ENCODE measurements around the gene PARD3. TPM values are rescaled to one million over a fixed set of nuclear protein-coding genes. Genes with fewer than 3 reads are reported as not detected.

The PARD3 gene
- total RNA-seq, 1 donor from 2014 or later = 0.11 TPM

DNA sequence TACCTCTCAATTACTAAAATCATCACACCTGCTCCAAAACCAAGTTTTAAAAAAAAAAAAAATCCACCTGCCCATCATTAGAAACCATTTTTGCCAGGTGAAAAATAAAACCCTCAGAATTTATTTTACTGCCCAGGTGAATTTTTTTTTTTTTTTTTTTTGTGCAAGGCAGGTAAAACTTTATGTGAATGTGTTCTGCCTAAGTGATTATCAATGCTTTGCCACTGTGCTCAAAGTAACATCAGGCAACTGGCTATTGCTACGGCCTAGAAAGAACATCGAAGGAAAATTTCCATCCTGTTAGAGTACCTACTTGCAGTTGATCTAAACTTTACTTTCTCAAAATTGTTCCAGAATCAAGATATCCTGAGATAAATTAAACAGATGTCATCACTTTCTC, 512.1 kb downstream of the PARD3 start:
- no peaks in the 10 kb centered on the region for H3K36me3 Mint-ChIP-seq (ENCODE audit: low read depth)
- H3K27me3 Mint-ChIP-seq = no peaks in the 10 kb centered on the region
- POLR2A ChIA-PET = interaction anchor here (0.6 kb wide), 1 partner anchor 255 kb away, joined by 3 read pairs; no protein-coding TSS in a partner anchor
- CTCF ChIA-PET = interaction anchor here (0.6 kb wide), 1 partner anchor 75 kb away, joined by 3 read pairs; no protein-coding TSS in a partner anchor
- DNase-seq = no peak
- H3K27ac Mint-ChIP-seq = no peak overlapping the region
- no peaks in the 10 kb centered on the region for H3K9me3 Mint-ChIP-seq
- intact Hi-C loops (cut with micrococcal nuclease) = no loop called here
- H3K4me1 Mint-ChIP-seq = no peaks in the 10 kb centered on the region
- no peak for ATAC-seq (ENCODE audit: low read depth)
- TF ChIP-seq, protein P1, sequence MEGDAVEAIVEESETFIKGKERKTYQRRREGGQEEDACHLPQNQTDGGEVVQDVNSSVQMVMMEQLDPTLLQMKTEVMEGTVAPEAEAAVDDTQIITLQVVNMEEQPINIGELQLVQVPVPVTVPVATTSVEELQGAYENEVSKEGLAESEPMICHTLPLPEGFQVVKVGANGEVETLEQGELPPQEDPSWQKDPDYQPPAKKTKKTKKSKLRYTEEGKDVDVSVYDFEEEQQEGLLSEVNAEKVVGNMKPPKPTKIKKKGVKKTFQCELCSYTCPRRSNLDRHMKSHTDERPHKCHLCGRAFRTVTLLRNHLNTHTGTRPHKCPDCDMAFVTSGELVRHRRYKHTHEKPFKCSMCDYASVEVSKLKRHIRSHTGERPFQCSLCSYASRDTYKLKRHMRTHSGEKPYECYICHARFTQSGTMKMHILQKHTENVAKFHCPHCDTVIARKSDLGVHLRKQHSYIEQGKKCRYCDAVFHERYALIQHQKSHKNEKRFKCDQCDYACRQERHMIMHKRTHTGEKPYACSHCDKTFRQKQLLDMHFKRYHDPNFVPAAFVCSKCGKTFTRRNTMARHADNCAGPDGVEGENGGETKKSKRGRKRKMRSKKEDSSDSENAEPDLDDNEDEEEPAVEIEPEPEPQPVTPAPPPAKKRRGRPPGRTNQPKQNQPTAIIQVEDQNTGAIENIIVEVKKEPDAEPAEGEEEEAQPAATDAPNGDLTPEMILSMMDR (IDR thresholded peaks at IDR 0.05) = no peak
- no peak overlapping the region for H3K4me3 Mint-ChIP-seq

DNA sequence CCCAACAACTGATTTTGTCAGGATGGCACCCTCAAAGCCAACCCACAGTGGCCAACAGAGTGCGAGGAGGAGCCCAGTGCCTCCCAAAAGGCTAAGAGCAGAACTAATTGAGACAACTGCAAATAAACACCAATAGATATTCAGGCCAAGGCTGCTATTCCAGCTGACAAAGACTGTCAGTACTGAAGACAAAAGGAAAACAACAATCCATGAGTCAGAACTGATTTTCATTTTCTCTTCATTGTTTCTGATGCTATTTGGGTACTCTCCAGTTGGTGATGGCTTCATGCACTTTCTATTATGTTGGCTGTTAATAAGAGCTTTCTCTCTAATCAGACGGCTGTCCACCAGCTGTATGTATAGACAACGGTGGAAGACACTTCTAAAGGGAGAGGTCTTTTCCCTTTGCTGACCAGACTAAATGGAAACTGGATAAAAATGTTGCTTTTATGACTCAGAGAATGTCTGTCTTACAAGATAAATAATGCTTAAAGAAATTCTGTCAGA, 515.9 kb downstream of the PARD3 start:
- no peak for DNase-seq
- intact Hi-C loops (cut with micrococcal nuclease) = no loop called here
- H3K4me3 Mint-ChIP-seq = no peak overlapping the region
- ChIA-PET POLR2A (no interaction called here), CTCF (no interaction called here)
- no peak for ATAC-seq (ENCODE audit: low read depth)
- no peaks in the 10 kb centered on the region for H3K27me3 Mint-ChIP-seq
- no peak overlapping the region for H3K27ac Mint-ChIP-seq
- TF ChIP-seq, protein P1 (IDR thresholded peaks at IDR 0.05) = no peak
- no peaks in the 10 kb centered on the region for H3K36me3 Mint-ChIP-seq (ENCODE audit: low read depth)
- H3K9me3 Mint-ChIP-seq = no peaks in the 10 kb centered on the region
- H3K4me1 Mint-ChIP-seq = no peaks in the 10 kb centered on the region

DNA sequence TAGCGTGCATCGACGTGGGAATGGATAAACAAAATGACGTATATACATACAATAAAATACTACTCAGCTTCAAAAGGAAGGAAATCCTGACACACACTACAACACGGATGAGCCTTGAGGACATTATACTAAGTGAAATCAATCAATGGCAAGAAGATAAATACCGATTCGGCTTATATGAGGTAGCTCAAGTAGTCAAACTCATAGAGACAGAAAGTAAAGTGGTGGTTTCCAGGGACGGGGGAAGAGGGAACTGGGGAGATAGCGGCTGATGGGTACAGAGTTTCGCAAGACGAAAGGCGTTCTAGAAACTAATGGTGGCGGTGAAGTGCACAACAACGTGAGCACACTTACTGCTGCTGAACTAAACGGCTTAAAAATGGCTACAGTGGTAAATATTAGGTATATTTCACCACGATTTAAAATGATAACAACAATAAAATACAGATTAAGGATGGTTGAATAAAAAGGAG, 516.7 kb downstream of the PARD3 start:
- H3K4me1 Mint-ChIP-seq = no peaks in the 10 kb centered on the region
- H3K36me3 Mint-ChIP-seq (ENCODE audit: low read depth) = no peaks in the 10 kb centered on the region
- no peak for ATAC-seq (ENCODE audit: low read depth)
- no peak overlapping the region for H3K4me3 Mint-ChIP-seq
- no peaks in the 10 kb centered on the region for H3K9me3 Mint-ChIP-seq
- no peak overlapping the region for H3K27ac Mint-ChIP-seq
- no peak for DNase-seq
- intact Hi-C loops (cut with micrococcal nuclease) = no loop called here
- H3K27me3 Mint-ChIP-seq = no peaks in the 10 kb centered on the region
- ChIA-PET POLR2A (no interaction called here), CTCF (no interaction called here)
- TF ChIP-seq, protein P1 (IDR thresholded peaks at IDR 0.05) = no peak

DNA sequence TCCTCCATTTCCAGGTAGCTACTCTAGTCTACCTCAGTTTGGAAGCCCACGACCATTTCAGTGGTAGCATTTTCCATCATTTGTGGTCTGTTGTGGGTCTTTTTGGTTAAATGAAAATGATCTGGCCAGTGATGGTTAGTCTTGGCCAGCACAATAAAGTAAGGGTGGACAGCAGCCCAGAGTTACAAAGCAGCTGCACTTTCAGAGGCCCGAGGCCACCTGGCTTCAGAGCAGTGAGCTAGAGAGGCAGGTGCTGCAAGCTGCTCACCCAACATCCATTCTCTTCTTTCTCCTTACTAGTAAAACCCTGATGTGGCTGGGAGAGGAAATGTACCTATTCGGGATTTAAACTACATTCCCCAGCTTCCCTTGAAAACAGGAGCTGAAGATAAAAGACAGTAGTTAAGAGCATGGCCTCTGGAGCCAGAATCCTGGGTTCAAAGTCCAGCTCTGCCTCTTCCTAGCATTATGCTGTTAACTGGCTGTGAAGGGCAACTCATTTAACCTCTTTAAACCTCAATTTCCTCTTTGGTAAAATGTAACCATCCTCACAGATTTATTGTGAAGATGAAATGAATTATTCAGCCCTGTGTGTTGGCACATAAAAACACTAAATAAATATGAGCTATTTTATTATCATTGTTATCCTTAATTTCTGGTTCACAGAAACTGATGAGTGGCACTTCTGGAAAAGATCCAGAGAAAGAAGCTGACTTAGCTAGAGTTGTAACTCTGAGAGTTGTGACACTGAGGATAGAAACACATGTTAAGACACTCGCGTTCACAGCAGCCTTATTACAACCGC, 517.4 kb downstream of the PARD3 start:
- H3K9me3 Mint-ChIP-seq = no peaks in the 10 kb centered on the region
- H3K36me3 Mint-ChIP-seq (ENCODE audit: low read depth) = no peaks in the 10 kb centered on the region
- ATAC-seq (ENCODE audit: low read depth) (no peak), DNase-seq (no peak)
- intact Hi-C loops (cut with micrococcal nuclease) = no loop called here
- no peak overlapping the region for H3K27ac Mint-ChIP-seq
- no peaks in the 10 kb centered on the region for H3K4me1 Mint-ChIP-seq
- ChIA-PET POLR2A (no interaction called here), CTCF (no interaction called here)
- no peaks in the 10 kb centered on the region for H3K27me3 Mint-ChIP-seq
- no peak overlapping the region for H3K4me3 Mint-ChIP-seq
- TF ChIP-seq, protein P1 (IDR thresholded peaks at IDR 0.05) = no peak

DNA sequence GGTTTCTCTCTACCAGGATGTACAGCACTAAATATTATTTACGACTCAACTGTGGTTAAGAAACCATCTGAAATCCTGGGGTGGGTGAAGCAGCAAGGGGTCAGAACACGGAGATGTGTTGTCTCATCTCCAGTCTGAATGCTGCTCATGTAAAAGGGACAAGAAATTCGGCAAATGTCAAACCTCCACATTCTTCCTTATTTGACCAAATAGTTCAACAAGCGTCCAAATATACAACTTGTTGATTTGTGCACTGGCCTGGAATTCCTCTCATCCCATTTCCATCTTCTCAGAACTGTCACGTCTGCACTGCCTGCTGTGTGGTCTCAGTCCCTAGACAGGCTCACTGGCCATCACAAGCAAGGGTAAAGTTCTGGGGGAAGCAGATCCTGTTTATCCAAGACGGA, 520.0 kb downstream of the PARD3 start:
- ATAC-seq (ENCODE audit: low read depth) (no peak), DNase-seq (no peak)
- TF ChIP-seq, protein P1 (IDR thresholded peaks at IDR 0.05) = no peak
- Mint-ChIP-seq H3K27ac (no peak overlapping the region), H3K4me1 (no peaks in the 10 kb centered on the region), H3K9me3 (no peaks in the 10 kb centered on the region), H3K36me3 (ENCODE audit: low read depth) (no peaks in the 10 kb centered on the region), H3K27me3 (no peaks in the 10 kb centered on the region), H3K4me3 (no peak overlapping the region)
- ChIA-PET POLR2A (no interaction called here), CTCF (no interaction called here)
- intact Hi-C loops (cut with micrococcal nuclease) = no loop called here

Measured in activated B cell treated with CpG ODN at 0.5 μM for 24 hours (primary cell).